GM06990 (cell line): ENCODE data around the gene FUZ.
A peak's percentile ranks its signal among the peaks of the same experiment; 100 is the strongest.
"Not testable (repeated sequence)": the region's sequence is repeated elsewhere in the genome, so short reads cannot be mapped to it uniquely, and the experiment has no call there.

Source experiments
- DNase-seq: peaks from one replicate; pipeline ENCODE4 v3.0.0-alpha.2; 2011; ENCODE audit not compliant: insufficient read length; ENCODE audit errors: extremely low read depth
- H3K27me3 ChIP-seq: replicated peaks from 2 replicates; pipeline ENCODE4 v1.6.0; 2011; ENCODE audit warnings: low read length; ENCODE audit not compliant: control insufficient read depth, insufficient read depth
- H3K36me3 ChIP-seq: 2 replicates; pipeline ENCODE4 v1.5.1; 2011; ENCODE audit warnings: low read length; ENCODE audit not compliant: control insufficient read depth, insufficient read depth
- H3K4me3 ChIP-seq: replicated peaks from 2 replicates; pipeline ENCODE4 v1.5.1; 2011; ENCODE audit warnings: low read depth, mild to moderate bottlenecking, control low read depth, low read length
- TF ChIP-seq, protein P1 (sequence below): IDR thresholded peaks from 2 replicates; pipeline ENCODE4 v1.5.1; 2011; ENCODE audit warnings: low read length, control low read depth, mild to moderate bottlenecking, inconsistent platforms; ENCODE audit not compliant: insufficient read depth, poor library complexity, severe bottlenecking

The FUZ gene

DNA sequence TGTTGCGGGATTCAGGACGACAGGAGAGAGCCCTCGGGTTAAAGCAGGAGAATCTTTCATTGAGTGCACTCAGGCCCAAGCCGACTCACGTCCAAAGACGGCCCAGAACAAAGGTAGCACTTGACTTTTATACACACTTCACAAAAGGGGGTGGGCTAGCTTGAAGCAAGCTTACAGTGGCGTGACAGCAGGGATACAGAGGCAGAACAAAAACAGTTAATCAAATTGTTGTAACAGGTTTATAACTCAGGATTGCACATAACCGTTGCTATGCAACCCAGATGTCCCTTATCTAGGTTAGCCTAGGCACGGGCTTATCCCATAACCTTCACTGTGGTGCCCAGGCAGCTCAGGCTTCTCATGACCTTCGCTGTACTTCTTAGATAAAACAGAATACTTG, 7.0 kb upstream of the FUZ start:
- H3K27me3 ChIP-seq, result no peaks in the 10 kb centered on the region
- peaks cover 5% of the 10 kb centered on the region for H3K36me3 ChIP-seq
- TF ChIP-seq, protein P1, sequence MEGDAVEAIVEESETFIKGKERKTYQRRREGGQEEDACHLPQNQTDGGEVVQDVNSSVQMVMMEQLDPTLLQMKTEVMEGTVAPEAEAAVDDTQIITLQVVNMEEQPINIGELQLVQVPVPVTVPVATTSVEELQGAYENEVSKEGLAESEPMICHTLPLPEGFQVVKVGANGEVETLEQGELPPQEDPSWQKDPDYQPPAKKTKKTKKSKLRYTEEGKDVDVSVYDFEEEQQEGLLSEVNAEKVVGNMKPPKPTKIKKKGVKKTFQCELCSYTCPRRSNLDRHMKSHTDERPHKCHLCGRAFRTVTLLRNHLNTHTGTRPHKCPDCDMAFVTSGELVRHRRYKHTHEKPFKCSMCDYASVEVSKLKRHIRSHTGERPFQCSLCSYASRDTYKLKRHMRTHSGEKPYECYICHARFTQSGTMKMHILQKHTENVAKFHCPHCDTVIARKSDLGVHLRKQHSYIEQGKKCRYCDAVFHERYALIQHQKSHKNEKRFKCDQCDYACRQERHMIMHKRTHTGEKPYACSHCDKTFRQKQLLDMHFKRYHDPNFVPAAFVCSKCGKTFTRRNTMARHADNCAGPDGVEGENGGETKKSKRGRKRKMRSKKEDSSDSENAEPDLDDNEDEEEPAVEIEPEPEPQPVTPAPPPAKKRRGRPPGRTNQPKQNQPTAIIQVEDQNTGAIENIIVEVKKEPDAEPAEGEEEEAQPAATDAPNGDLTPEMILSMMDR, result no peak
- DNase-seq, result no peak
- no peak overlapping the region for H3K4me3 ChIP-seq

DNA sequence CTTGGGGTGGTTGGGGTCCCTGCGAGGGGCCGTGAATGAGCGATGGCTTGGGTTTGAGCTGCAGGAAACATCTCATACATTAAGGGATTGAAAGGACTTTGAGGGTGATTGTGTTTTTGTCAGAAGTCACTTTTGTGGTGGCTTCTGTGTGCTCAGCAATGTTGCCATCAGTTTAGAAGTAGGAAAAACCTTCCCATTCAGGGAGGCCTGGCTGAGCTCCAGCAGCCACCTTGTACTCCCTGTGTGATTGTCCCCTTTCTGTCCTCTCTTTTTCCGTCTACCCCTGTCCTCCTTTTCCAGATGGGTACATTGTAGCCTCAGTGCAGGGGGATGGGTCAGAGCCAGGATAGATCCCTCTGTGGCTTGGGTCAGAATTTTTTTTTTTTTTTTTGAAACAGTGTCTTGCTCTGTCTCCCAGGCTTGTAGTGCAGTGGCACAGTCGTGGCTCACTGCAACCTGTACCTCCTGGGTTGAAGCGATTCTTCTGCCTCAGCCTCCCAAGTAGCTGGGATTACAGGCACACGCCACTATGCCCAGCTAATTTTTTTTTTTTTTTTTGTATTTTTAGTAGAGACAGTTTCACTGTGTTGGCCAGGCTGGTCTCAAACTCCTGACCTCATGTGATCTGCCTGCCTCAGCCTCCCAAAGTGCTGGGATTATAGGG, 6.5 kb upstream of the FUZ start:
- not testable (repeated sequence) for H3K27me3 ChIP-seq, DNase-seq, H3K36me3 ChIP-seq
- peak overlapping the region; percentile 74 for H3K4me3 ChIP-seq

DNA sequence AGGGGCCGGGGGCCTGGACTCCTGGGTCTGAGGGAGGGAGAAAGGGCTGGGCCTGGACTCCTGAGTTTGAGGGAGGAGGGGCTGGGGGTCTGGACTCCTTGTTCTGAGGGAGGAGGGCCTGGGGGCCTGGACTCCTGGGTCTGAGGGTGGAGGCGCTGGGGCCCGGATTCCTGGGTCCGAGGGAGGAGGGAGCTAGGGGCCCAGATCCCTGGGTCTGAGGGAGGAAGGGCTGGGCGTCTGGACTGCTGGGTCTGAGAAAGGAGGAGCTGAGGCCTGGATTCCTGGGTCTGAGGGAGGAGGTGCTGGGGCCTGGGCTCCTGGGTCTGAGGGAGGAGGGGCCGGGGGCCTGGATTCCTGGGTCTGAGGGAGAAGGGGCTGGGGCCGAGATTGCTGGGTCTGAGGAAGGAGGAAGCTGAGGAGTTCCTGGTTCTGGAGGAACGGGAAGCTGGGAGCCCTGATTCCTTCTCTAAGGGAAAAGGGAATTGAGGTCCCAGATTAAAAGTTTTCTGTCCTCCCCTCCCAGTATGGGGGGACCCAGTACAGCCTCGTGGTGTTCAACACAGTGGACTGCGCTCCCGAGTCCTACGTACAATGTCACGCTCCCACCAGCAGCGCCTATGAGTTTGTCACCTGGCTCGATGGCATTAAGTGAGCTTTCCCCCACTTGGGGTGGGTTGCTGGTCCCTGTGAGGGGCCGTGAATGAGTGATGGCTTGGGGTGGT, 5.7 kb upstream of the FUZ start:
- peaks cover 5% of the 10 kb centered on the region for H3K36me3 ChIP-seq
- DNase-seq, result no peak
- no peaks in the 10 kb centered on the region for H3K27me3 ChIP-seq
- TF ChIP-seq, protein P1, result no peak
- H3K4me3 ChIP-seq, result peak overlapping the region; percentile 74

DNA sequence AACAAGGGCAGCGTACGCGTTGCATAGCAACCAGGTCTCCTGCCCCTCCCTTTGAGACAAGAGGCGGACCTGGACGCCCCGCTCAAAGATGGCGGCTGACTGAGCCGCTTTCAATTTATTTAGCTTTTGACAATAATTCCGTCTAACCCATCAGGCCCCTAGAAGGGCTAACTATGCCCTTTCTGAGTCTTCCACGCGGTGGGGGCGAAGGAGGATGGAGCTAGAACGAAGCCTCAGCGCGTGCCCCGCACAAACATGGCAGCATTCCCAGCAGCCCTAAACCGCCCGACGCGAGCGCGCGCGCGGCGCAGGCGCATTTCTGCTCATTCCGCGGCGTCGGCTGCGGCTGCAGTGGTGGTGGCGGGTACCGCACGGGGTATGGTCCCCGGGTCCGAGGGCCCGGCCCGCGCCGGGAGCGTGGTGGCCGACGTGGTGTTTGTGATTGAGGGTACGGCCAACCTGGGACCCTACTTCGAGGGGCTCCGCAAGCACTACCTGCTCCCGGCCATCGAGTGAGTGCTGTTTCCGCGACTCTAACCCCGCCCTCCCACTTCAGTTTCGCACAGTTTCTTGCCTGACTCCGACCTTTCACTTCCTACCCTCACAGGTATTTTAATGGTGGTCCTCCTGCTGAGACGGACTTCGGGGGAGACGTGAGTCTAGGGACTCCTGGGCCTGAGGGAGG, 5.0 kb upstream of the FUZ start, which contains the start of gene MED25:
TSS of gene MED25 (plus strand) at position 326 of the 685 bp plus-strand sequence. CDS start at position 379, 53 bp downstream.
- peaks cover 4% of the 10 kb centered on the region for H3K36me3 ChIP-seq
- TF ChIP-seq, protein P1, result no peak
- peak; percentile 94 for DNase-seq
- H3K4me3 ChIP-seq, result peak within 1 kb of the TSS; percentile 74
- no peaks in the 10 kb centered on the region for H3K27me3 ChIP-seq

DNA sequence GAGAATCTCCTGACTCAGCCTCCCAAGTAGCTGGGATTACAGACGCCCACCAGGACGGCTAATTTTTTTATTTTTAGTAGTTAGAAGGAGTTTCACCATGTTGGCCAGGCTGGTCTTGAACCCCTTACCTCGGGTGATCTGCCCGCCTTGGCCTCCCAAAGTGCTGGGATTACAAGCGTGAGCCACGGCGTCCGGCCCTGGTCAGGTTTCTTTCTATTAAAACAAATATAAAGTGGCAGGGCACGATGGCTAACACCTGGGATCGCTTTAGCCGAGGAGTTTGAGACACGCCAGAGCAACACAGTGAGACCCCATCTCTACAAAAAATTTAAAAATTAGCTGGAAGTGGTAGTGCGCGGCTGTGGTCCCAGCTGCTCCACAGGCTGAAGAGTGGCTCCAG, 3.5 kb upstream of the FUZ start:
- no peak for DNase-seq
- Histone ChIP-seq H3K27me3 (no peaks in the 10 kb centered on the region), H3K36me3 (peaks cover 3% of the 10 kb centered on the region), H3K4me3 (no peak overlapping the region)
- TF ChIP-seq, protein P1, result no peak

DNA sequence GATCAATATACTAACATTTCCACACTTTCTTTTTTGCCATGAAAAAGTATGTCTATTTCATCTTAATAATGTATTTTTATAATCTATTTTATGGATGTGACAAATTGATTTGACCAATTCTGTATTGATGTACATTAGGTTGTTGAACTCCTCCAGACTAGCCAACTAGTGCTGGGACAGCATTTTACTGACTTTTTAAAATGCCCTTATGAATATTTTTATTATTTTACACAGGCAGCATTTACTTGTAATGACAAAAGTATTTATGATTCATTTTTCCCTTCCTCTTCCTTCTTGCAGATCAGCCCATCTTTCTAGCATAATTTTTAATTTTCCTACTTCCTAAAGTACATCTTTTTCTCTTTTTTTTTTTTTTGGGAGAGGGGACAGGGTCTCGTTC, 918 bp upstream of the FUZ start:
- TF ChIP-seq, protein P1, result no peak
- no peak for DNase-seq
- Histone ChIP-seq H3K27me3 (no peaks in the 10 kb centered on the region), H3K36me3 (no peaks in the 10 kb centered on the region), H3K4me3 (peak overlapping the region; percentile 77)
